HG03280 (cell line): ENCODE measurements around the gene ASB6.

ENCODE experiments used
- ATAC-seq: cut with Tn5 transposase; IDR thresholded peaks from one replicate; pipeline ENCODE4 v1.9.1; 2021; ENCODE audit warnings: mild to moderate bottlenecking, moderate library complexity; ENCODE audit not compliant: unreplicated experiment

Gene ASB6

GRCh38 chr9:129587487-129588262 lies 54.3 kb downstream of the ASB6 start:
- ATAC-seq = no peak

DNA sequence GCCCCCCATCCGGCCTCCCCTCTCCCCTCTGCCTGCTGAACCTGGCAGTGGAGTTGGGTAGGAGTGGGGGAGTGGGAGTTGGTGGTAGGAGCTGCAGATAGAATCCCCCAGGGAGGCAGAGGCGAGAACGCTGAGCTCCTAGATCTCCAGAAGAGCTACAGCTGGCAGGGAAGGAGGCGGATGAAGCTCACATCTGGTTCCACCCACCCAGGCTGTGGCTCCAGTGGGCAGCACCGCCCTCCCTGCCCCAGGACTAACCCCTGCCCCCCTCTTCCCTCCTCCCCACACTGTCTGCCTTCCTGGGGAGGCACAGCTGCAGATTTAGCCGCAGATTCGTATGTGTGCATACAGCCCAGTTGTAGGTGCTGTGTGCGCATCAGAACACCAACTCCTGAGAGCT lies 55.3 kb downstream of the ASB6 start:
- no peak for ATAC-seq

- ATAC-seq = no peak
Measured at GRCh38 chr9:129586245-129586644, 55.7 kb downstream of the ASB6 start.

DNA sequence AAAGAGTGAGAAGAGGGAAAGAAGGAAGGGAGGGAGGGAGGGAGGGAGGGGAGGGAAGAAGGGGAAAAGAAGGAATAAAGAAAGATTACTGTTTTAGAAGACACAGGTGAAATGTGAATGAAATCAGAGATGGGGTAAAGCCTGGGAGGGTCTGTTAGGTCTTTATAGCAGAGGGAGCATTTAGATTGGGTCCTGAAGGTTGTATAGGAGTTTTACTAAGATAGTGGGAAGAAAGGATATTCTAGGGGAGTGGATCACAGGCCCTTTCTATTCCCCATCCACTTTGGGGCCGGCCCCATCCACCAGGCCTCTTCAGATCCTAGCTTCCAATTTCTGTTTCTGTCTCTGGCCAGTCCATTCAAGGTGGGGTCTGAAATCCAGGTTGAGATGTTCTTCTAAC lies 56.6 kb downstream of the ASB6 start:
- ATAC-seq = no peak
